OCI-LY3 (cell line): ENCODE data around the gene OR52B2.

ENCODE experiments used
- EZH2phosphoT487 ChIP-seq: fragments of 200-600 bp; shearing (Covaris generic); IDR thresholded peaks from 2 replicates; pipeline ENCODE4 v1.6.1; 2018; ENCODE audit warnings: antibody characterized with exemption, mixed run types, low read depth
- TF ChIP-seq, protein P1 (sequence below): fragments of 200-600, 300-600 bp; sonication (generic); IDR thresholded peaks from 2 replicates; pipeline ENCODE4 v1.5.1; 2014; ENCODE audit warnings: antibody characterized with exemption, low read length, low read depth

DNA sequence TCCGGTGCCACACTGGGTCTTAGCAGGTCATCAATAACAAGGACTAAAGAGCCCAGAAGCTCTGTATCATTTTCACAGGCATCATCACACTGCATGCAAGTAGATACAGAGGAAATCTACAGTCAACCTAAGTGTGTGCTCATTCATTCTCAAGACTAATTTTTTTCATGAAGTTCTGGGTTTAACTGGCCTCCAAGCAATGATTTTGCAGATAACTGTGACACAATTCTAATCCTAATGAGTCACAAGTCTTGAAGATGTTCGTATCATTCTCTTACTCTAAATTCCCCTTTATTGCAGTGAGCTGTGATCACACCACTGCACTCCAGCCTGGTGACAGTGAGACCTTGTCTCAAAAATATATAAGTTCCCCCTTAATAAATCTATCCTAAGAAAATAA lies 31.4 kb upstream of the OR52B2 start:
- TF ChIP-seq, protein P1, sequence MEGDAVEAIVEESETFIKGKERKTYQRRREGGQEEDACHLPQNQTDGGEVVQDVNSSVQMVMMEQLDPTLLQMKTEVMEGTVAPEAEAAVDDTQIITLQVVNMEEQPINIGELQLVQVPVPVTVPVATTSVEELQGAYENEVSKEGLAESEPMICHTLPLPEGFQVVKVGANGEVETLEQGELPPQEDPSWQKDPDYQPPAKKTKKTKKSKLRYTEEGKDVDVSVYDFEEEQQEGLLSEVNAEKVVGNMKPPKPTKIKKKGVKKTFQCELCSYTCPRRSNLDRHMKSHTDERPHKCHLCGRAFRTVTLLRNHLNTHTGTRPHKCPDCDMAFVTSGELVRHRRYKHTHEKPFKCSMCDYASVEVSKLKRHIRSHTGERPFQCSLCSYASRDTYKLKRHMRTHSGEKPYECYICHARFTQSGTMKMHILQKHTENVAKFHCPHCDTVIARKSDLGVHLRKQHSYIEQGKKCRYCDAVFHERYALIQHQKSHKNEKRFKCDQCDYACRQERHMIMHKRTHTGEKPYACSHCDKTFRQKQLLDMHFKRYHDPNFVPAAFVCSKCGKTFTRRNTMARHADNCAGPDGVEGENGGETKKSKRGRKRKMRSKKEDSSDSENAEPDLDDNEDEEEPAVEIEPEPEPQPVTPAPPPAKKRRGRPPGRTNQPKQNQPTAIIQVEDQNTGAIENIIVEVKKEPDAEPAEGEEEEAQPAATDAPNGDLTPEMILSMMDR = no peak
- no peak for TF ChIP-seq EZH2phosphoT487
